H9 (cell line): ENCODE results near the gene CPE. TPM values are rescaled to one million over a fixed set of nuclear protein-coding genes. Genes with fewer than 3 reads are reported as not detected.

Experiments
- DNase-seq: peaks from one replicate; pipeline ENCODE4 v3.0.0-alpha.2; 2017
- H2AFZ ChIP-seq: one replicate; pipeline ENCODE4 v1.6.1; 2013; ENCODE audit warnings: mild to moderate bottlenecking, low read length, control low read depth, moderate library complexity
- H2AK5ac ChIP-seq: 2 replicates; pipeline ENCODE4 v1.6.1; 2013; ENCODE audit warnings: low read length, control low read depth, mixed read lengths; ENCODE audit not compliant: insufficient read length
- H2BK120ac ChIP-seq: one replicate; pipeline ENCODE4 v1.6.1; 2013; ENCODE audit warnings: low read depth, mild to moderate bottlenecking, low read length, control low read depth, inconsistent platforms; ENCODE audit not compliant: poor library complexity, severe bottlenecking
- H2BK12ac ChIP-seq: 2 replicates; pipeline ENCODE4 v1.6.1; 2013; ENCODE audit warnings: low read length, control low read depth, mixed read lengths, low read depth; ENCODE audit not compliant: insufficient read length
- H2BK15ac ChIP-seq: 2 replicates; pipeline ENCODE4 v1.6.1; 2013; ENCODE audit warnings: low read depth, low read length, control low read depth
- H2BK20ac ChIP-seq: one replicate; pipeline ENCODE4 v1.6.1; 2013; ENCODE audit warnings: low read depth, mild to moderate bottlenecking, low read length, control low read depth, inconsistent platforms; ENCODE audit not compliant: poor library complexity, severe bottlenecking
- H2BK5ac ChIP-seq: 2 replicates; pipeline ENCODE4 v1.6.1; 2013; ENCODE audit warnings: low read length, control low read depth, mixed read lengths; ENCODE audit not compliant: insufficient read length
- H3K14ac ChIP-seq: 2 replicates; pipeline ENCODE4 v1.6.1; 2013; ENCODE audit warnings: low read length, control low read depth; ENCODE audit not compliant: insufficient read depth
- H3K18ac ChIP-seq: 2 replicates; pipeline ENCODE4 v1.6.1; 2013; ENCODE audit warnings: low read depth, mild to moderate bottlenecking, mixed read lengths, low read length, control low read depth; ENCODE audit not compliant: insufficient read length
- H3K23ac ChIP-seq: 2 replicates; pipeline ENCODE4 v1.6.1; 2013; ENCODE audit warnings: low read length, control low read depth, mixed read lengths, low read depth; ENCODE audit not compliant: insufficient read length
- H3K23me2 ChIP-seq: 2 replicates; pipeline ENCODE4 v1.6.1; 2013; ENCODE audit warnings: low read depth, mild to moderate bottlenecking, mixed read lengths, low read length, control low read depth; ENCODE audit not compliant: insufficient read length, poor library complexity, severe bottlenecking
- H3K27ac ChIP-seq: 2 replicates; pipeline ENCODE4 v1.5.1; 2013; ENCODE audit warnings: low read length, control low read depth, mixed read lengths, low read depth; ENCODE audit not compliant: insufficient read length
- H3K27me3 ChIP-seq: 2 replicates; pipeline ENCODE4 v1.6.1; 2013; ENCODE audit warnings: low read length, control low read depth, inconsistent platforms; ENCODE audit not compliant: insufficient read depth
- H3K4ac ChIP-seq: 2 replicates; pipeline ENCODE4 v1.6.1; 2013; ENCODE audit warnings: low read depth, mild to moderate bottlenecking, control low read depth, inconsistent platforms, low read length, moderate library complexity
- H3K4me1 ChIP-seq: 2 replicates; pipeline ENCODE4 v1.6.1; 2013; ENCODE audit warnings: low read length, control low read depth, inconsistent platforms; ENCODE audit not compliant: insufficient read depth
- H3K4me2 ChIP-seq: 2 replicates; pipeline ENCODE4 v1.6.1; 2013; ENCODE audit warnings: low read length, control low read depth, mixed read lengths; ENCODE audit not compliant: insufficient read length, insufficient read depth
- H3K56ac ChIP-seq: 2 replicates; pipeline ENCODE4 v1.6.1; 2013; ENCODE audit warnings: low read depth, mild to moderate bottlenecking, mixed read lengths, low read length, control low read depth; ENCODE audit not compliant: insufficient read length
- H3K79me1 ChIP-seq: 2 replicates; pipeline ENCODE4 v1.6.1; 2013; ENCODE audit warnings: low read depth, mild to moderate bottlenecking, moderate library complexity, low read length, control low read depth, inconsistent platforms; ENCODE audit not compliant: insufficient read depth, poor library complexity, severe bottlenecking
- H3K79me2 ChIP-seq: 2 replicates; pipeline ENCODE4 v1.6.1; 2013; ENCODE audit warnings: low read length, control low read depth, inconsistent platforms; ENCODE audit not compliant: insufficient read depth
- H3K9ac ChIP-seq: 2 replicates; pipeline ENCODE4 v1.6.1; 2013; ENCODE audit warnings: low read length, control low read depth, mixed read lengths; ENCODE audit not compliant: insufficient read length; ENCODE audit errors: extremely low read depth
- H3K9me3 ChIP-seq: one replicate; pipeline ENCODE4 v1.6.1; 2013; ENCODE audit warnings: low read depth, low read length, inconsistent platforms; ENCODE audit not compliant: control insufficient read depth
- H3T11ph ChIP-seq: one replicate; pipeline ENCODE4 v1.6.1; 2013; ENCODE audit warnings: mild to moderate bottlenecking, low read length, control low read depth, inconsistent platforms
- H4K20me1 ChIP-seq: one replicate; pipeline ENCODE4 v1.6.1; 2013; ENCODE audit not compliant: control insufficient read depth, insufficient read length, insufficient read depth
- H4K5ac ChIP-seq: 2 replicates; pipeline ENCODE4 v1.6.1; 2013; ENCODE audit warnings: low read depth, mild to moderate bottlenecking, mixed read lengths, low read length, control low read depth; ENCODE audit not compliant: insufficient read length
- H4K8ac ChIP-seq: replicated peaks from 2 replicates; pipeline ENCODE4 v1.6.1; 2013; ENCODE audit warnings: low read length, control low read depth, mixed read lengths, low read depth; ENCODE audit not compliant: insufficient read length
- H4K91ac ChIP-seq: 2 replicates; pipeline ENCODE4 v1.6.1; 2013; ENCODE audit warnings: low read depth, mild to moderate bottlenecking, moderate library complexity, mixed read lengths, low read length, control low read depth; ENCODE audit not compliant: insufficient read length
- H3K27ac Mint-ChIP-seq, 3 experiments: 2 replicates in 2 of 3; 3 replicates in 1 of 3; pipeline ENCODE4 v1.8.0; 2020 to 2021; ENCODE audit warnings: mixed read lengths in 3 of 3, mild to moderate bottlenecking in 1 of 3, moderate library complexity in 1 of 3
- H3K27me3 Mint-ChIP-seq: 2 replicates; pipeline ENCODE4 v1.8.0; 2021; ENCODE audit warnings: low read depth, mild to moderate bottlenecking, moderate library complexity, mixed read lengths
- H3K36me3 Mint-ChIP-seq, 3 experiments: 2 replicates in 2 of 3; 3 replicates in 1 of 3; pipeline ENCODE4 v1.8.0; 2020 to 2021; ENCODE audit warnings: low read depth in 3 of 3, mixed read lengths in 3 of 3; ENCODE audit not compliant: insufficient read depth in 1 of 3
- H3K4me1 Mint-ChIP-seq, 2 experiments: 2 replicates each; pipeline ENCODE4 v1.8.0; 2020; ENCODE audit warnings: mixed read lengths in 2 of 2
- H3K4me3 Mint-ChIP-seq, 2 experiments: 2 replicates in 1 of 2; 3 replicates in 1 of 2; pipeline ENCODE4 v1.8.0; 2020 to 2021; ENCODE audit warnings: mild to moderate bottlenecking in 2 of 2, mixed read lengths in 2 of 2, moderate library complexity in 1 of 2
- H3K9me3 Mint-ChIP-seq, 2 experiments: 2 replicates in 1 of 2; 3 replicates in 1 of 2; pipeline ENCODE4 v1.8.0; 2020; ENCODE audit warnings: mild to moderate bottlenecking in 2 of 2, mixed read lengths in 2 of 2, moderate library complexity in 1 of 2
- CTCF ChIP-seq: fragments of 200-600 bp; sonication (generic); conservative IDR thresholded peaks from 3 replicates; pipeline ENCODE4 v1.8.0; 2021; ENCODE audit warnings: antibody characterized with exemption, mild to moderate bottlenecking
- WGBS: extraction: QIAGEN DNeasy Blood & Tissue Kit; methylation state at CpG from one replicate; pipeline ENCODE4 v1.1.7; 2013; ENCODE audit warnings: missing lambda C conversion rate, low lambda C conversion rate, mixed read lengths; ENCODE audit not compliant: insufficient read length; ENCODE audit errors: extremely low coverage; 5-methylcytosine and 5-hydroxymethylcytosine counted together
- total RNA-seq: library from RNA; stranded (reverse); gene quantifications from 2 replicates; pipeline ENCODE4 v1.2.1, GENCODE V29; 2021

Gene CPE
- total RNA-seq, 1 experiment from 2014 or later, result 10.0 TPM

DNA sequence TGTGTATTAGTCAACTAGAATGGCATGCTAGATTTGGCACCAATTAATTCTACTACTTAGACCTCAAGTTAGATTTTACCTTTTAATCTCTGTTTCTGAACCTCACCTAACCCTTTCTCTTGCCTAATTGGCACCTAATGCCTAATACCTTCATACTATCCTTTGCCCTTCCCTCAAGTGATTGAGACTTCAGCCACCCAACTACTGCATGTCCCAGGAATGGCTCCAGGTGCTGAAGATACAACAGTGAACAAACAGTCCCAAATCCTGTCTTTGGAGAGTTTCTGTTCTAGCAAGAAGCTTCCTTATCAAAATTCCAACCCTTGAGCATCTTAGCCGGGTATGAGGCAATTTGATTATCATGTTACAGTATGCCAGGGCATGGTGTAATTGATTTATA is 139.9 kb downstream of the CPE start:
- H3K36me3 Mint-ChIP-seq, result no peaks in the 10 kb centered on the region
- H3K9me3 Mint-ChIP-seq, result no peaks in the 10 kb centered on the region
- WGBS, result no CpG with 5 or more reads among the region's 1 CpG

More for the DNA sequence above, 139.9 kb downstream of the CPE start:
- Histone ChIP-seq H2BK120ac (no peak overlapping the region), H3K9me3 (no peaks in the 10 kb centered on the region), H2BK15ac (no peak overlapping the region), H3K18ac (no peak overlapping the region), H4K20me1 (no peaks in the 10 kb centered on the region), H3T11ph (no peak overlapping the region), H3K4me2 (no peak overlapping the region), H2AFZ (no peak overlapping the region), H3K4ac (no peak overlapping the region), H3K79me1 (no peaks in the 10 kb centered on the region), H3K56ac (no peak overlapping the region), H2BK5ac (no peak overlapping the region), H3K79me2 (no peaks in the 10 kb centered on the region), H3K23me2 (no peaks in the 10 kb centered on the region), H4K91ac (no peak overlapping the region), H3K14ac (no peak overlapping the region), H2BK12ac (no peak overlapping the region), H4K5ac (no peak overlapping the region), H3K27ac (no peak overlapping the region), H2BK20ac (no peak overlapping the region), H2AK5ac (no peak overlapping the region), H3K23ac (no peak overlapping the region), H4K8ac (no peak overlapping the region), H3K4me1 (no peaks in the 10 kb centered on the region), H3K27me3 (no peaks in the 10 kb centered on the region), H3K9ac (no peak overlapping the region)
- Mint-ChIP-seq H3K4me3 (no peak overlapping the region), H3K4me1 (no peaks in the 10 kb centered on the region), H3K27ac (no peak overlapping the region), H3K27me3 (no peaks in the 10 kb centered on the region)
- DNase-seq, result no peak
- TF ChIP-seq CTCF, result no peak
